GM18505 (cell line): ENCODE measurements around the gene SHC4.
A peak's percentile ranks its signal among the peaks of the same experiment; 100 is the strongest.

Experiments
- ATAC-seq: cut with Tn5 transposase; IDR thresholded peaks from one replicate; pipeline ENCODE4 v1.9.1; 2021; ENCODE audit not compliant: unreplicated experiment
- POLR2A ChIP-seq: IDR thresholded peaks from 4 replicates; pipeline ENCODE4 v1.6.1; 2011; ENCODE audit warnings: borderline replicate concordance; ENCODE audit not compliant: insufficient read depth, insufficient read length; ENCODE audit errors: extremely low read depth

The SHC4 gene

DNA sequence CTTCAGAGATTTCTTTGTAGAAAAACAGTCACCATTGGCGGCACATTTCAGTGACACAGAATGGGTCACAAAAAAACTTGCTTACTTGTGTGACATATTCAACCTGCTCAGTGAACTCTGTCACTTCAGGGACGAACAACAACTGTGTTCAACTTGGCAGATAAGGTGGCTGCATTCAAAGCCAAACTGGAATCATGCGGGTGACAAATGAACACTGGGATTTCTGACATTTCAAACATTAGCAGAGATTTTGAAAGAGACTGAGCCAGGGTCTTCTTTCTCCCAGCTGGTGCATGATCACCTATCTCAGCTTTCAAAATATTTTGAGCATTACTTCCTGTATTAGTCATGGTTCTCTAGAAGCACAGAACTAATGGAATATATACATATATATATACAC lies 87.7 kb downstream of the SHC4 start:
- no peak for TF ChIP-seq POLR2A
- no peak for ATAC-seq

- ATAC-seq: no peak
Measured at GRCh38 chr15:48875241-48875960, 88.3 kb downstream of the SHC4 start.

GRCh38 chr15:48872632-48873031 lies 91.1 kb downstream of the SHC4 start:
- no peak for ATAC-seq
- TF ChIP-seq POLR2A: no peak

More at GRCh38 chr15:48875241-48875960, 88.3 kb downstream of the SHC4 start:
- TF ChIP-seq POLR2A: no peak

DNA sequence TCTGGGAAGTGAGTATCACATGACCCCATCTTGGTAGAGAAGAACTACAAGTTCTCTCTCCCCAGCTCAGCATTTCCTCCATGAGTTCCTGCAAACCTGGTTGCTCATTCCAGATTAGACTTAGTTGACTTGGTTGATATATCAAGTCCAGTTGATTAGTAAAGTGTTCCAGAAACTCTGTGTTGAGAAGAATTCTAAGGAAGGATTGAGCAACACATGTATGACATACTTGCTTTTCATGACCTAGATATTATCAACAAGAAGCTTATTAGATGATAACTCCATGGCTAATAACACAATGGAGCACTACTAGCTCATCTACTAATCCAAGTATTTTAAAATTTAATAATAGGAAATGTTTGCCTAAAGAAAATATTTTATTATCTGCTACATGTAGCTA lies 92.2 kb downstream of the SHC4 start:
- no peak for ATAC-seq
- no peak for TF ChIP-seq POLR2A

- TF ChIP-seq POLR2A: no peak
- no peak for ATAC-seq
Measured at GRCh38 chr15:48869966-48870365, 93.8 kb downstream of the SHC4 start.

- no peak for ATAC-seq
- TF ChIP-seq POLR2A: no peak
Measured at GRCh38 chr15:48868536-48868935, 95.2 kb downstream of the SHC4 start.

GRCh38 chr15:48868023-48868422 lies 95.7 kb downstream of the SHC4 start:
- no peak for TF ChIP-seq POLR2A
- ATAC-seq: no peak

DNA sequence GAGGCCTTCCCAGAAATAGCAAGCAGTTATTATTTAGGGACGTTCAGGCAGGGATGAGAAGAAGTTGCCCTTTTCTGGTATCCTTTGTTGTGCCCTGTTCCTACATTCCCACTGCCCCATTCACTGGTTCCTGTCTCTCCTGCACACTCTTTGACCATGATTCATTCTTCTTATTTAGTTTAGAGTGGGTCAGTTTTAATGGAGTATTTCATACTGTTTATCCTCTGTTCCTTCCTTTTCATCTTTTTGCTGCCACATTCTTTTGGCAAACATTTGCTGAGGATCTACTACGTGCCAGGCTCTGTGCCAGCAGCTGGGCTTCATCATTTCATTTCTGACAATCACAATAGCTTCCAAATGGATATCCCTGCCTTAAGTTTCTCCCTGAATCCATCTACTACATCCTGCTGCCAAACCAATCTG lies 97.6 kb downstream of the SHC4 start:
- TF ChIP-seq POLR2A: no peak
- no peak for ATAC-seq

GRCh38 chr15:48865370-48866079 lies 98.2 kb downstream of the SHC4 start:
- ATAC-seq: no peak
- no peak for TF ChIP-seq POLR2A

DNA sequence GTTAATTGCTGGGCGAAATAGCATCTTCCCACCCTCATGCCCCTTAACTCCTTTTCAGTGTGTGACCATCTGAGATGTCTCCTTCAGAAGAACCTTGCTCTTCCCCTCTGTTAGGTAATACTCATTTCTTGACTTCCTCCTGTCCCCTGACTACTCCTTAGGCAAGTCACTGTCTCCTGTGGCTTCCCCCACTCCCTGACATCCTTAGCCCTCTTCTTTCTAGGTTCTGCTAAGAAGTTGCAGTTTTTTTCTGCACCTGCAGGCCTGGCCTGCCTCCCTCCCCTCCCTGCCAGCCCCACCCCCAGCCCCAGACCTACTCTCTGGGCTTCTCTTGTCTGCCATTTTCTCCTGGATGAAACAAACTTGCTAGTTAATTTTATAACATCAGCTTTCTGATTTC lies 101.0 kb downstream of the SHC4 start:
- no peak for TF ChIP-seq POLR2A
- no peak for ATAC-seq

DNA sequence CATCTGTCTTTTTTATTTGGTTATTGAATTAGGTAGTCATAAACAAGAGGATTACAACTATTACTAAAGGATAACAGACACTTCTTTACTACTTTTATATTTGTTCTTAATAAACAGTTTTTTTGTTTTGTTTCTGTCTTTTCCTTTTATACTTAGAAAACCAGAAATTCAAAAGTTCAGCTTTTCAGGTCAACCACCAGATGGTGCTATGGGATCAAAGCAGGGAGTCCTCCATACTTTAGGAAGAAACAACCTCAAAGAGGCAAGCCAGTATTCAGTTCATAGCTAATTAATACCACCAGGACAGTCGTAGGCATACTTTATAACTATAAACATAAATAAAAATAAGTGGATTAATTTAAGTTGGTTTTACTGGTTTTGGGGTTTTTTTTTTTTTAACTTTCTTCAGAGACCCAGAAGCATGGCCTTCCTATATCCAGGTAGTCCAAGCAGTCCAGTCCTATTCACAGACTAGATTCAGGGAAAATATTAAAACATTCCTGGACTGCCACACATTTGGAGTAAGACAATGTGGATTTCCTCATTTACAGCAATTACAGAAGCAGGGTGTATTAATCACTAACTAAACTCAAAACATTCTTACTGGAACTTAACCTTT lies 101.8 kb downstream of the SHC4 start:
- peak; percentile 56 for ATAC-seq
- TF ChIP-seq POLR2A: no peak

GRCh38 chr15:48859426-48859825 lies 104.3 kb downstream of the SHC4 start:
- TF ChIP-seq POLR2A: no peak
- no peak for ATAC-seq

- no peak for ATAC-seq
- no peak for TF ChIP-seq POLR2A
Measured at GRCh38 chr15:48858401-48858800, 105.3 kb downstream of the SHC4 start.

GRCh38 chr15:48856942-48857341 lies 106.8 kb downstream of the SHC4 start:
- no peak for TF ChIP-seq POLR2A
- no peak for ATAC-seq
